Testis (tissue), 2 donors: ENCODE measurements around the gene REC114.

Experiments
- POLR2A ChIP-seq: fragments of 450-650 bp; IDR thresholded peaks from one replicate; pipeline ENCODE4 v1.6.1; 2017; ENCODE audit warnings: antibody characterized with exemption, mild to moderate bottlenecking, moderate library complexity
- TF ChIP-seq, protein P1 (sequence below), 3 experiments: fragments of 450-650 bp in 2 of 3; fragments of 200-600 bp in 1 of 3; sonication (generic) in 1 of 3; IDR thresholded peaks; one replicate each; pipeline ENCODE4 v1.5.1; 2016 to 2019; ENCODE audit warnings: antibody characterized with exemption in 3 of 3, mild to moderate bottlenecking in 2 of 3, moderate library complexity in 1 of 3

DNA sequence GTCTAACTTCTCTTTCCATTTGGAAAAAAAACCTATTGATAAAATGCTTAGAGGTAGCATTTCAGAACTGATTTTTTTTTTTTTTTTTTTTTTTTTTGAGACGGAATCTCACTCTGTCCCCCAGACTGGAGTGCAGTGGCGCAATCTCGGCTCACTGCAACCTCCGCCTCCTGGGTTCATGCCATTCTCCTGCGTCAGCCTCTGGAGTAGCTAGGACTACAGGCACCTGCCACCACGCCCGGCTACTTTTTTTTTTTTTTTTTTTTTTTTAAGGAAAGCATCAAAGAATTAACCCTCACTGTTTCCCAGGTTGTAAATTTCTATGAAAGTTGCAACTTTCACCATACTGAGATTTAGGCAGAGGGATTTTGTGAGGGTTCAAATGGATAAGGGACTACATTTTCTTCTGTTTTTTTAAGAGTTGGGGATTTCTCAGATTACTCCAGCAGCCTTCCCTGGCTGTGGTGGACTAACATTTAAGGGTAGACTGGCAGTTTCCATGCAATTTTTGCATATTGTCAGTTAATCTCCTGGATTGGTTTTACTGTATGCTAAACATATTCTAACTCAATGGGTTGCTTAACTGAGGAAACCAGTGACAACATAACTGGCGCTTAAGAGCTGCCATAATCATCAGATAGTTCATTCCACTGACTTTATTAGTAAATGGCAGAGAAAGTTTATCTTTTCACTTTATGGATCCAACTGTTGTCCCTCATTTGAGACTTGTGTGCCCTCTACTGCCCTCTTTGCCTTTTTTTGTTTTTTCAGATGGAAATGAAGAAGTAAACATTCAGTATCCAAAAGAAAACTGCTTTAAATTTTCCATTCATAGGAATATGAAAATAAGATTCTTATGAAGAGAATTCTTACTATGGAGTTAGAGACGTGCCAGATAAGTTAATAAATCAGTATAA is 96.5 kb downstream of the REC114 start:
- TF ChIP-seq, protein P1, sequence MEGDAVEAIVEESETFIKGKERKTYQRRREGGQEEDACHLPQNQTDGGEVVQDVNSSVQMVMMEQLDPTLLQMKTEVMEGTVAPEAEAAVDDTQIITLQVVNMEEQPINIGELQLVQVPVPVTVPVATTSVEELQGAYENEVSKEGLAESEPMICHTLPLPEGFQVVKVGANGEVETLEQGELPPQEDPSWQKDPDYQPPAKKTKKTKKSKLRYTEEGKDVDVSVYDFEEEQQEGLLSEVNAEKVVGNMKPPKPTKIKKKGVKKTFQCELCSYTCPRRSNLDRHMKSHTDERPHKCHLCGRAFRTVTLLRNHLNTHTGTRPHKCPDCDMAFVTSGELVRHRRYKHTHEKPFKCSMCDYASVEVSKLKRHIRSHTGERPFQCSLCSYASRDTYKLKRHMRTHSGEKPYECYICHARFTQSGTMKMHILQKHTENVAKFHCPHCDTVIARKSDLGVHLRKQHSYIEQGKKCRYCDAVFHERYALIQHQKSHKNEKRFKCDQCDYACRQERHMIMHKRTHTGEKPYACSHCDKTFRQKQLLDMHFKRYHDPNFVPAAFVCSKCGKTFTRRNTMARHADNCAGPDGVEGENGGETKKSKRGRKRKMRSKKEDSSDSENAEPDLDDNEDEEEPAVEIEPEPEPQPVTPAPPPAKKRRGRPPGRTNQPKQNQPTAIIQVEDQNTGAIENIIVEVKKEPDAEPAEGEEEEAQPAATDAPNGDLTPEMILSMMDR (IDR thresholded peaks at IDR 0.05): no peak
- no peak for TF ChIP-seq POLR2A
